BJ (cell line): Measurements from ENCODE around the gene C1orf198. TPM values are rescaled to one million over a fixed set of nuclear protein-coding genes. Genes with fewer than 3 reads are reported as not detected.
A peak's percentile ranks its signal among the peaks of the same experiment; 100 is the strongest.

Source experiments
- CTCF ChIA-PET: fragments of 350-600 bp; formaldehyde crosslinking; extraction: SDS; loops from one replicate; lab custom pipeline; 2021; ENCODE audit warnings: antibody characterized with exemption, inconsistent platforms; lab: Yijun Ruan, JAX
- POLR2A ChIA-PET: fragments of 300-600 bp; sonication (Branson Sonifier 250); formaldehyde crosslinking; extraction: SDS; loops from one replicate; lab custom pipeline; 2021; ENCODE audit warnings: antibody characterized with exemption; lab: Charles Lee
- DNase-seq: peaks from one replicate; pipeline ENCODE4 v3.0.0-alpha.2; 2011; ENCODE audit warnings: low read depth
- H3K27me3 ChIP-seq: 2 replicates; pipeline ENCODE4 v1.6.0; 2011; ENCODE audit warnings: low read length; ENCODE audit not compliant: control insufficient read depth, insufficient read depth
- H3K36me3 ChIP-seq: 2 replicates; pipeline ENCODE4 v1.5.1; 2011; ENCODE audit warnings: low read length; ENCODE audit not compliant: control insufficient read depth, insufficient read depth
- H3K4me3 ChIP-seq: 2 replicates; pipeline ENCODE4 v1.5.1; 2011; ENCODE audit warnings: low read depth, mild to moderate bottlenecking, control low read depth, low read length
- polyA plus RNA-seq: library from polyadenylated mRNA; depleted of rRNA; stranded (reverse); fragments of >200 nt; gene quantifications from 2 replicates; pipeline ENCODE4 v1.2.3, GENCODE V29; 2011
- TF ChIP-seq, protein P1 (sequence below): IDR thresholded peaks from 2 replicates; pipeline ENCODE4 v1.5.1; 2011; ENCODE audit warnings: low read depth, mild to moderate bottlenecking, control low read depth, inconsistent platforms, low read length, moderate library complexity; ENCODE audit not compliant: insufficient read depth

Gene C1orf198
- polyA plus RNA-seq, 1 experiment: 195 TPM

DNA sequence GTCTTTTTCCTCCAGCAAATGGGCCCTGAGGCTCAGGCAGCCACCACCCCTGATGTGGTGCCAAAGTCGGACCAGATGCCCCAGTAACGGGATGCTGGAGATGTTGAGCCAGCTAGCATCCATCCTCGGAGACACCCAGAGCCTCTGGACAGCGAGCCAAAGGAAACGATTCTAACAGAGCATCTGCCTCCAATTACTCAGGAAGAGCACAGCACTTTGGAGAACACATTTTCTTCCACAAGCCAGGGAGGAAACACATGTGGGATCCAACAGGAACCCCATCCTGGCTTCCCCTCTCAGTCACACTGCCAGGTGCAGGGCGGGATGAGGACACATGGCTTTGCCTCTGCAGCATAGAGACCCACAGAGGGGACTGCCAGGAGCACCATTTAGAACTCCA lies 44.9 kb downstream of the C1orf198 start:
- TF ChIP-seq, protein P1, sequence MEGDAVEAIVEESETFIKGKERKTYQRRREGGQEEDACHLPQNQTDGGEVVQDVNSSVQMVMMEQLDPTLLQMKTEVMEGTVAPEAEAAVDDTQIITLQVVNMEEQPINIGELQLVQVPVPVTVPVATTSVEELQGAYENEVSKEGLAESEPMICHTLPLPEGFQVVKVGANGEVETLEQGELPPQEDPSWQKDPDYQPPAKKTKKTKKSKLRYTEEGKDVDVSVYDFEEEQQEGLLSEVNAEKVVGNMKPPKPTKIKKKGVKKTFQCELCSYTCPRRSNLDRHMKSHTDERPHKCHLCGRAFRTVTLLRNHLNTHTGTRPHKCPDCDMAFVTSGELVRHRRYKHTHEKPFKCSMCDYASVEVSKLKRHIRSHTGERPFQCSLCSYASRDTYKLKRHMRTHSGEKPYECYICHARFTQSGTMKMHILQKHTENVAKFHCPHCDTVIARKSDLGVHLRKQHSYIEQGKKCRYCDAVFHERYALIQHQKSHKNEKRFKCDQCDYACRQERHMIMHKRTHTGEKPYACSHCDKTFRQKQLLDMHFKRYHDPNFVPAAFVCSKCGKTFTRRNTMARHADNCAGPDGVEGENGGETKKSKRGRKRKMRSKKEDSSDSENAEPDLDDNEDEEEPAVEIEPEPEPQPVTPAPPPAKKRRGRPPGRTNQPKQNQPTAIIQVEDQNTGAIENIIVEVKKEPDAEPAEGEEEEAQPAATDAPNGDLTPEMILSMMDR: no peak
- no peak for DNase-seq
- H3K27me3 ChIP-seq: no peaks in the 10 kb centered on the region
- no peak overlapping the region for H3K4me3 ChIP-seq
- no peaks in the 10 kb centered on the region for H3K36me3 ChIP-seq
- ChIA-PET CTCF (interaction anchor here (1.4 kb wide), 1 partner anchor 95 kb away, joined by 3 read pairs; no protein-coding TSS in a partner anchor), POLR2A (no interaction called here)

DNA sequence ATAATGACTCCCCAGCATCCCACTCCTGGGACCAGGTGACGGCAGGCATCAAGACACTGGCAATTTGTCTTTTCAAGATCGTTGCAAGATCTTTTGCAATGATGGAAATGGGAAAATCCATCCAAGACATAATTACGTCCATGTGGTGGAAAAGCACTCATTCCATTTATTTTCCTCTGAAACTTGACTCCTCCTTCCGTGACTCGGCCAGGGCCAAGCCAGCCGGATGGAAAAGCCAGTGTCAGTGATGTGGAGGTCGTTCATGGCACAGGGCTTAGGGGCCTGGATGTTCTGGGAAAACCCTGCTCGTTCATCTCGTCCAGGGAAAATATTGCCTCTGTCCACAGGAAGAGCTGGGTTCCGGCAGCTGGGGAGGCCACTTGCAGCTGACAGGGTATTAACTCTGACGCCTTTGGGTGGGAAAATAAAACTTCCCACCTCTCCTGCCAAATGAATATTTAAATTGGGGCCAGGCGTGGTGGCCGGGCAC lies 46.2 kb downstream of the C1orf198 start:
- Histone ChIP-seq H3K36me3 (no peaks in the 10 kb centered on the region), H3K4me3 (no peak overlapping the region), H3K27me3 (no peaks in the 10 kb centered on the region)
- POLR2A ChIA-PET: interaction anchor here (0.7 kb wide), 1 partner anchor 107 kb away, joined by 4 read pairs; no protein-coding TSS in a partner anchor
- CTCF ChIA-PET: interaction anchor here (0.6 to 1.6 kb wide), 4 partner anchors 25 to 418 kb away, joined by 3 to 4 read pairs (median 4); no protein-coding TSS in a partner anchor
- DNase-seq: peak; percentile 59
- TF ChIP-seq, protein P1: no peak

DNA sequence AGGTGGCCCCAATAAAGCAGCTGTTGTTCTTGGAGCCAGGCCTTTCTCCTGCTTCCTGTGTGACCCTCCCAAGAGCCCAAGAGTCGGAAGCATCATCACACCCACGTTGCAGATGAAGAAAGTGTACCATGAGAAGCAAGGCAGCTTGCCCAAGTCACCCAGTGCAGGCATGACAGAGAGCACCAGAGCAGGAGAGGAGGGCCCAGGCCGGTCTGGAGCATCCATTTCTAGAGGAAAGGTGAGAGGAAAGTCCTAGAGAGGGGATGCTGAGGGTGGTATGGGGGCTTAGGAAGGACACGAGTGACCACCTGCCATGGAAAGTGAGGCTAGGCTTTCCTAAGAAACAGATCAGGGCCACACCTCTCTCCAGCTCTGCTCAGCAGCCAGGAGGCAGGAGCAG lies 47.0 kb downstream of the C1orf198 start:
- CTCF ChIA-PET: interaction anchor here (0.7 to 2.1 kb wide), 5 partner anchors 20 to 179 kb away, joined by 3 to 7 read pairs (median 4); no protein-coding TSS in a partner anchor
- Histone ChIP-seq H3K4me3 (no peak overlapping the region), H3K27me3 (no peaks in the 10 kb centered on the region), H3K36me3 (no peaks in the 10 kb centered on the region)
- DNase-seq: no peak
- POLR2A ChIA-PET: no interaction called here
- TF ChIP-seq, protein P1: no peak

- H3K4me3 ChIP-seq: no peak overlapping the region
- H3K27me3 ChIP-seq: no peaks in the 10 kb centered on the region
- H3K36me3 ChIP-seq: no peaks in the 10 kb centered on the region
- CTCF ChIA-PET: interaction anchor here (0.7 to 2.1 kb wide), 6 partner anchors 18 to 46 kb away, joined by 3 to 7 read pairs (median 4); no protein-coding TSS in a partner anchor
- DNase-seq: no peak
- POLR2A ChIA-PET: no interaction called here
- TF ChIP-seq, protein P1: no peak
These were observed 47.8 kb downstream of the C1orf198 start for GRCh38 chr1:230820568-230820967.

DNA sequence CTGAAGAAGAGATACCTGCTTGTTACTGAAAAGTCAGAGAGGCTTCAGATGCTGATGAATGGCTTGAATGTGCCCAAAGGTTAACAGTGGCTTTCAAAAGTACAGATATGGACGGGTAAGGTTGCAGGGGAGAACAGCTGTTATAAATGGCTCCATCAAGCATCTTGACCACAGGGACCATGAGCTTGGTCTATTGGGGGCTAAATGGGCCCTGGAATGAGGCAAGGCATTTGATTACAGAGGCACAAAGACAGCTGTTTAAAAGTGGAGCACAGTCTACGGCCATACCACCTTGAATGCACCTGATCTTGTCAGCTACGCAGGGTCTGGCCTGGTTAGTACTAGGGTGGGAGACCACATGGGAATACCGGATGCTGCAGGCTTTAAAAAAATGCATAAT lies 48.3 kb downstream of the C1orf198 start:
- TF ChIP-seq, protein P1: no peak
- no peak for DNase-seq
- ChIA-PET POLR2A (no interaction called here), CTCF (interaction anchor here (0.7 to 2.1 kb wide), 4 partner anchors 17 to 47 kb away, joined by 3 to 7 read pairs (median 4); no protein-coding TSS in a partner anchor)
- Histone ChIP-seq H3K4me3 (no peak overlapping the region), H3K36me3 (no peaks in the 10 kb centered on the region), H3K27me3 (no peaks in the 10 kb centered on the region)
